Esophagus mucosa (tissue), 1 donor: ENCODE measurements around the gene KYNU. TPM values are rescaled to one million over a fixed set of nuclear protein-coding genes. Genes with fewer than 3 reads are reported as not detected.
"Not testable (repeated sequence)": the region's sequence is repeated elsewhere in the genome, so short reads cannot be mapped to it uniquely, and the experiment has no call there.

ENCODE experiments used
- ATAC-seq: fragments of 200-7000 bp; cut with Tn5 transposase; one replicate; pipeline ENCODE4 v1.9.1; 2020
- total RNA-seq: library from RNA; stranded (reverse); gene quantifications from one replicate; pipeline ENCODE4 v1.2.4, GENCODE V29; 2023
- donor health status: DM: yes; HTN: yes; CAD: no.

KYNU gene
- total RNA-seq, 1 donor from 2014 or later: 33.6 TPM

DNA sequence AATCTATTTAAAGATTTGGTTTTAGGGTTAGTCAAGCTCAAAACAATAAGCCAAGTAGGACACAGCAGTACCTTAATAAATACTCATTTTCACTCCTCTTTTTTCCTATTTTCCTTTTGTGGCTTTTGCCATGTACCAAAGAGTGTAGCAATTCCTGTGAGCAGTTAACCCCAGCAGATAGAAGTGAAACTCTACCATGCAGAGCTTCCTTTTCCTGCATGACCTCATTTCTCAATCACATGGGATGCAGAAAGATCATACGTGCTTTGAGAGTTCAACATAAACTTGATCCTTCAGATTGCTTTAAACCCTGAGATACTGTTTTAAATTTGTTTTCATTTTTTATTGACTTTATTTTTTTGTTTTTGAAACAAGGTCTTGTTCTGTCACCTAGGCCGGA, 152.7 kb downstream of the KYNU start:
- ATAC-seq: no peak

GRCh38 chr2:143034292-143035074, 157.0 kb downstream of the KYNU start:
- ATAC-seq: peak; percentile 96

GRCh38 chr2:143051465-143051864, 174.0 kb downstream of the KYNU start:
- ATAC-seq: no peak

DNA sequence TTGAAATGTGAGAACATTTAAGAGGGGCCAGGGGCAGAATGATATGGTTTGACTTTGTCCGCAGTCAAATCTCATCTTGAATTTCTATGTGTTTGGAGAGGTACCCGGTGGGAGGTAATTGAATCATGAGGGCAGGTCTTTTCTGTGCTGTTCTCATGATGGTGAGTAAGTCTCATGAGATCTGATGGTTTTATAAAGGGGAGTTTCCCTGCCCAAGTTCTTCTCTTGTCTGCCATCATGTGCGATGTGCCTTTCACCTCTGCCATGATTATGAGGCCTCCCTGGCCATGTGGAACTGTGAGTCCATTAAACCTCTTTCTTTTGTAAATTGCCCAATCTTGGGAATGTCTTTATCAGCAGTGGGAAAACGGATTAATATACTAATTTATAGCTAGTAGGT, 176.0 kb downstream of the KYNU start:
- not testable (repeated sequence) for ATAC-seq

GRCh38 chr2:143056550-143056949, 179.1 kb downstream of the KYNU start:
- ATAC-seq: no peak

DNA sequence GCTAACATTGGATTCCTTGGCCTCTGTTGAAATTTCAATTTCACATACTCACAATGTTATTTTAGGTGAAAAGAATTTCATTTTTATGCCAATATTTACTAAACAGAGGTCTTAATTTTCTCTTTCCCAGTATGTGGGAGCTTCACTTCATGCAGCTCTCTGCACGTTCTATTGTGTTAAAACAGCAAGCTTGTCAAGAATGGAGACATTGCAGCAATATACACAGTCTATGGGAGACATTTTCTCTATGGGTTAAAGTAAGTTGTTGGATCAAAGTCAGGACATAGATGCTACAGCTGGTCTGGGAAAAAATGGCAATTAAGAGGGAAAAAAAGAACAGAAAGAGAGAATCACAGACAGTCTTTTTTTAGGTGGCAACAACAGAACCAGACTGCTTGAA, 181.4 kb downstream of the KYNU start:
- ATAC-seq: no peak

DNA sequence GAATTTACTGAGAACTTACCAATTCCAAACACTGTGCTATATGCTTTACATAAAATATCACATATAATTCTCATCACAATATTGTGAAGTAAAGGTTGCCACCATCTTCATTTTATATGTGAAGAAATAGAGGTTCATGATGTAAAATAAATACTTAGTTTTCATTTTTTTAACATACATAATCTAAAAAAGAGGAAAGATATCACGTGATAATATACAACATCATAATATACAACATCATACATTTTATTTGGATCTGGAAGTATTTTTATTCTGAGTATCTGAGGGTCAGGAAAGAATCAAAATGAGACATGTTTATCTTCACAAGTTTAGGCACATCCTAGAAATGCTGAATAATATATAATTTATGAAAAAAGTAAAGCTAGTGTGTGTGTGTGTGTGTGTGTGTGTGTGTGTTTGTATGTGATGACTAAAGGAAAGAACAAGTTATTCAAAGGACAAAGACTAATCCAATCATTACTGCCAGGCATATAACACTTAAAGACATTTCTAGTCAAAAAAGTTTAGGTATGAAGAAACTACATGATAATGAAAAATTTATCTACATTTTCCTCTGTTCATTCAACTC, 186.2 kb downstream of the KYNU start:
- ATAC-seq: no peak

GRCh38 chr2:143068094-143068493, 190.6 kb downstream of the KYNU start:
- ATAC-seq: no peak

DNA sequence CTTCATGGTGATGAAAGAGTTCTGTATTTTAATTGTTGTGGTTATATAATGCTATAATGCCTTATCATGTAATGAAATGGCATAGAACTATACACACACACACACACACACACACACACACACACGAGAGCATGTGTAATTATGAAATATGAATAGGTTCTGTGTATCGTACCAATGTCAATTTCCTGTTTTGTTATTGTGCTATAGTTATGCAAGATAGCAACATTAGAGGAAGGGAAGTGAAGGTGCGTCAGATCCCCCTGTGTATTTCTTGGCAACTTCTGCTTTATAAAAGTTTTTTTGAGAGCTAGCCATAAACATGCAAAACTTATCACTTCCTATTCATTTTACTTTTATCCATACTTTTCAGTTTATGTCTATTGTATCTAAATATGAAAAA, 191.0 kb downstream of the KYNU start:
- peak; percentile 32 for ATAC-seq

GRCh38 chr2:143070704-143071103, 193.2 kb downstream of the KYNU start:
- ATAC-seq: no peak

DNA sequence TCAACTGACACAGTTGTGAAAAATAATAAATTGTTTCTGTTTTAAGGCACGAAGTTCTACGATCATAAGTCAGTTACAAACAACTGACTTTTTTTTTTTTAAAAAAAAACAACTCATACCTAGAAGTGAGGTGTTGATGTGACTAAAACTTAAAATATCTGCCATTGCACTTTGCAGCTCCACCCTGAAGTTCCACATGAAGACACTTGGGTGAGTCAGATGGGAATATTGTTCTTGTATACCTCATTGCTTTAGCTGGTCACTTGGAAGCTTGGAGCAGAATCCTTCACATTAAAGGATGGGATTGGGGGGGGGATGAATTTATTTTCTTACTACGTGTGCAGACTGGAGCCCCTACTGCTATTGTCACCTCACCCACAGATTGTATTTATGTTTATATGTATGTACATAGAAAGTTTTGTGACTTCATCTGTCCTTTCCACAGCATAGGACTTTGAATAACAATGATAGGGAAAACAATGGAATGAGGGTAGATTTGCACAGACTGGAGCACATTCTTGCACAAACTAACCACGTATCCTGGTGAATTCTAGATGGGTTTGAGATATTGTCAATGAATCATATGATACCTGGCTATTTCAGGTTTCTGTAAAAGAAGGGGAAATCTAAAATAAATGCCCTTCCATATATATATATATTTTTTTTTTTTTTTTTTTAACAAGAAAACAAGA, 193.9 kb downstream of the KYNU start:
- peak; percentile 67 for ATAC-seq

- ATAC-seq: not testable (repeated sequence)
These were observed 197.4 kb downstream of the KYNU start for GRCh38 chr2:143074913-143075312.

DNA sequence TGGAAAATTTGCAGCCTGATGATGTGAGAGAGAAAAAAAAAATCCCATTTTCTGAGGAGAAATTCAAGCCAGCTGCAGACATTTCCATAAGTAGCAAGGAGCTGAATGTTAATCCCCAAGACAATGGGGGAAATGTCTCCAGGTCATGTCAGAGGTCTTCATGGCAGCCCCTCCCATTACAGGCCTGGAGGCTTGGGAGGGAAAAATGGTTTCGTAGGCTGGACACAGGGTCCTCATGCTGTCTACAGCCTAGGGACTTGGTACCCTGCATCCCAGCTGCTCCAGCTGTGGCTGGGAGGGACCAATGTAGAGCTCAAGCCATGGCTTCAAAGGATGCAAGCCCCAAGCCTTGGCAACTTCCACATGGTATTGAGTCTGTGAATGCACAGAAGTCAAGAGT, 198.2 kb downstream of the KYNU start:
- ATAC-seq: no peak

GRCh38 chr2:143078104-143078503, 200.6 kb downstream of the KYNU start:
- ATAC-seq: no peak

DNA sequence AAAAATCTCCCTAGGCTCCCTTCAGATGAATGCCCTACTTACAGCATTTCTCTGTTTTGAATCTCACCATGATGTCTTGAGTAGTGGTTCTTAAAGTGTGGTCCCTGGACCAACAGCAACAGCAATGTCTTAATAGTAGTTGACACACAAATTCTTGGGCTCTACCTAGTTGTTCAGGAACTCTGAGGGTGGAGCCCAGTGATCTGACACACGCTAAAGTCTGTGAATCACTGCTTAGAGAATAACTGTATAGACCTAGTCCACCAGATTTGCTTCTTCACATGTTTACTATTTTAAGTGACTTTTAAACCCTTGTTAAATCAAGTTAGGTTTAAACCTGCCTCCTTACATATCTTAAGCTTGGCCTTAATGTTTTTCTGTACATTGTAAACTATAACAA, 204.2 kb downstream of the KYNU start:
- no peak for ATAC-seq

DNA sequence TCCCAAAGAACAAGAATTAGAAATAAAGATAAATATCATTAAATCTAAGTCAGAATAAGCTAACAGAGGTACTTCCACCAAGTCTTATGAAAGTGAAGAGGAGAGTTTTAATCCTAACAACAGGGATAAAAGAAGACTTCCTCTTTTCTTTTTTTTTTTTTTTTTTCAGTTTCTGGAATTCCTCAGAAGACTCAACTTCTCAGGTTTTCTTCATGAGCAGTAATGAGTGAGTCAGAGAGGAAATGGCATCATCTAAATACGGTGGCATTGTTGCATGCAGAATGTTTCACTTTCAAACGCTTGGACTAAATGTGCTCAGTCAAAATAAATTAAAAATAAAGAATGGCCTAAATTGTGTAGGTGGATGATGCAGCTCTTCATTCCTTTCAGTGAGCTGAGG, 206.2 kb downstream of the KYNU start:
- no peak for ATAC-seq

GRCh38 chr2:143084462-143084861, 207.0 kb downstream of the KYNU start:
- no peak for ATAC-seq

DNA sequence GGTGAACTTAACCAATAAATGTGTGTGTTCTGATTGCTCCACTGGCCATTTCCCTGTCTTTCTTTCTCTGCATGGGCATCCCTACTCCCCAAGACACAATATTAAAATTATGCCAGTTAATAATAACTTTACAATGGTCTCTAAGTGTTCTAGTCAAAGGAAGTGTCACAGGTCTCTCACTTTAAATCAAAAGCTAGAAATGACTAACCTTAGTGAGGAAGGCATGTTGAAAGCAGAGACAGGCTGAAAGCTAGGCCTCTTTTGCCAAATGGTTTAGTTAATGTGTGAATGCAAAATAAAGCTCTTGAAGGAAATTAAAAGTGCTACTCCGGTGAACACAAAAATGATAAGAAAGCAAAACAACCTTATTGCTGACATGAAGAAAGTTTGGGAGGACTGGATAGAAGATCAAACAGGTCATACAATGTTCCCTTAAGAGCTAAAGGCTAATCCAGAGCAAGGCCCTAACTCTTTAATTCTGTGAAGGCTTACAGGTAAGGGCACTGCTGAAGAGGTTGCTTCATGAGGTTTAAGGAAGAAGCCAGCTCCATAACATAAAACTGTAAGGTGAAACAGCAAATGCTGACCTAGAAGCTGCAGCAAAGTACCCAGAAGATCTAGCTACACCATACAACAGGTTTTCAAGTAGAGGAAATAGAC, 207.8 kb downstream of the KYNU start:
- ATAC-seq: no peak

DNA sequence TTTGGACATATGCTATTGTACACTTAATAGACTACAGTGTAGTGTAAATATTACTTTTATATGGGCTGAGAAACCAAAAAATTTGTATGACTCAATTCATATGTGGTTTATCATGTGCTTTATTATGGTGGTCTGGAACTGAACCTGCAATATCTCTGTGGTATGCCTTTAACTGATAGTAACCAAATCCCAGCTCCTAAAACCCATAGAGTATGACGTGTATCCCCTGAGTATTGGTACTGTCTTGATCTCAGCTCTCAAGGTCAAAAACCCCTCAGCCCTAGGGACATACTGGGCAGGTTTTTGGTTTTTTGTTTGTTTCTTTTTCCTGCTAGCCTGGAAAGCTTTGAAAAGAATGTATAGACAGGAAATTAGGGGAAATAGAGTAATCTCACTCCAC, 209.6 kb downstream of the KYNU start:
- no peak for ATAC-seq

DNA sequence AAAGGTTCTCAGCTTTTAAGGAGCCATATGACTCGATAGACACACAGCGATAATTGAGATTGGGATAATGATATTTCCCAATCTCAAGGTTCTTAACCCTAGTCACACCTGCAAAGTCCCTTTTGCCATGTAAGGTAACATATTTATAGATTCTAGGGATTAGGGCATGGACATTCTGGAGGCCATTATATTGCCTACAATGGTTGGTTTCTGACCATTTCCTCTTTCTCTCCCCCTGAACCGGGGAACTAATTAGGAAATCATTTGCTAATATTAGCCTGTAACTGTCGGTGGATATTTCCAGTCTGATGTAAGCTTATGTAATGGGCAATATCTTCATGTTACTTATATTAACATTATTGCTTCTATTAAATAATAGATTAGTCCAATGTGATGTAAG, 210.9 kb downstream of the KYNU start:
- no peak for ATAC-seq

GRCh38 chr2:143089520-143089919, 212.1 kb downstream of the KYNU start:
- not testable (repeated sequence) for ATAC-seq
